ENCODE measurements around the gene PLAU.

DNA sequence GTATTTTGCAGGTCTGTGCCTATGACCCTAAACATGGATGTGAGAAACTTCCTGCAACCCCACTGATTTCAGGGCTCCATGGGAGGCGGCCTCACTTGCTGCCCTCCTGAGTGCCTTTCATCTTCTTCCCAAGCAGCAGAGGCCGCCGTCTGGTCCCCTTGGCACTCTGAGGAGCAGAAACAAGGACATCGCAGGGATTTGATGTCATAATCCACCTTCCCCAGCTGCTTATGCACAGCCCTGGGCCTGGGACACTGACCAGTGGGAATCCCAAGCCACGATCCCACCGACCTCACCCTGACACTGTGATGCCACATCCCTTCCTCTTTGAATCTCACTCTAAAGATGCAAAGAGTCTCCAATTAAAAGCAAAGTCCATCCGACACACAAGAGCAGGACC is 44.3 kb upstream of the PLAU start:
- TF ChIP-seq, protein P1, sequence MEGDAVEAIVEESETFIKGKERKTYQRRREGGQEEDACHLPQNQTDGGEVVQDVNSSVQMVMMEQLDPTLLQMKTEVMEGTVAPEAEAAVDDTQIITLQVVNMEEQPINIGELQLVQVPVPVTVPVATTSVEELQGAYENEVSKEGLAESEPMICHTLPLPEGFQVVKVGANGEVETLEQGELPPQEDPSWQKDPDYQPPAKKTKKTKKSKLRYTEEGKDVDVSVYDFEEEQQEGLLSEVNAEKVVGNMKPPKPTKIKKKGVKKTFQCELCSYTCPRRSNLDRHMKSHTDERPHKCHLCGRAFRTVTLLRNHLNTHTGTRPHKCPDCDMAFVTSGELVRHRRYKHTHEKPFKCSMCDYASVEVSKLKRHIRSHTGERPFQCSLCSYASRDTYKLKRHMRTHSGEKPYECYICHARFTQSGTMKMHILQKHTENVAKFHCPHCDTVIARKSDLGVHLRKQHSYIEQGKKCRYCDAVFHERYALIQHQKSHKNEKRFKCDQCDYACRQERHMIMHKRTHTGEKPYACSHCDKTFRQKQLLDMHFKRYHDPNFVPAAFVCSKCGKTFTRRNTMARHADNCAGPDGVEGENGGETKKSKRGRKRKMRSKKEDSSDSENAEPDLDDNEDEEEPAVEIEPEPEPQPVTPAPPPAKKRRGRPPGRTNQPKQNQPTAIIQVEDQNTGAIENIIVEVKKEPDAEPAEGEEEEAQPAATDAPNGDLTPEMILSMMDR (IDR thresholded peaks at IDR 0.05 in 4 of 5, conservative IDR thresholded peaks at IDR 0.05 in 1 of 5): no peak
- no peak for TF ChIP-seq POLR2A (IDR thresholded peaks at IDR 0.05)

All from gastrocnemius medialis (tissue), 4 donors.